CD4-positive, alpha-beta T cell treated with Interleukin-12 subunit alpha and Interleukin-12 subunit beta, for 1 hour (primary cell): ENCODE results near the gene CLIC5.

Experiments used
- DNase-seq: peaks from one replicate; pipeline ENCODE4 v3.0.0-alpha.2; 2020

Gene CLIC5

GRCh38 chr6:45923831-45924391 is 91.7 kb downstream of the CLIC5 start:
- no peak for DNase-seq

- DNase-seq, result peak; percentile 54
These were observed 92.8 kb downstream of the CLIC5 start for GRCh38 chr6:45922728-45923351.

- DNase-seq, result no peak
These were observed 93.9 kb downstream of the CLIC5 start for GRCh38 chr6:45921691-45922281.

GRCh38 chr6:45920819-45921511 is 94.7 kb downstream of the CLIC5 start:
- no peak for DNase-seq

- DNase-seq, result no peak
These were observed 98.2 kb downstream of the CLIC5 start for GRCh38 chr6:45917439-45917838.

GRCh38 chr6:45916692-45917091 is 99.0 kb downstream of the CLIC5 start:
- DNase-seq, result no peak

GRCh38 chr6:45915780-45916468 is 99.7 kb downstream of the CLIC5 start:
- DNase-seq, result no peak

- DNase-seq, result no peak
These were observed 104.0 kb downstream of the CLIC5 start for GRCh38 chr6:45911691-45912090.

- no peak for DNase-seq
These were observed 111.7 kb downstream of the CLIC5 start for GRCh38 chr6:45903959-45904358.

- DNase-seq, result no peak
These were observed 112.7 kb downstream of the CLIC5 start for GRCh38 chr6:45902984-45903383.

GRCh38 chr6:45901767-45902650 is 113.7 kb downstream of the CLIC5 start:
- no peak for DNase-seq

GRCh38 chr6:45900808-45901752 is 114.6 kb downstream of the CLIC5 start:
- no peak for DNase-seq

GRCh38 chr6:45899683-45899946 is 116.0 kb downstream of the CLIC5 start:
- DNase-seq, result no peak

- DNase-seq, result no peak
These were observed 116.5 kb downstream of the CLIC5 start for GRCh38 chr6:45898941-45899682.

GRCh38 chr6:45896783-45897441 is 118.7 kb downstream of the CLIC5 start:
- DNase-seq, result no peak

- DNase-seq, result peak; percentile 9
These were observed 120.1 kb downstream of the CLIC5 start for GRCh38 chr6:45895569-45895968.

- DNase-seq, result no peak
These were observed 122.9 kb downstream of the CLIC5 start for GRCh38 chr6:45892696-45893245.

GRCh38 chr6:45892196-45892595 is 123.5 kb downstream of the CLIC5 start:
- DNase-seq, result no peak

GRCh38 chr6:45886776-45887175 is 128.9 kb downstream of the CLIC5 start:
- no peak for DNase-seq

GRCh38 chr6:45884336-45884735 is 131.3 kb downstream of the CLIC5 start:
- DNase-seq, result no peak
